Mucosa of descending colon (tissue), 3 donors: Measurements from ENCODE around the gene ATP8B4. TPM values are rescaled to one million over a fixed set of nuclear protein-coding genes. Genes with fewer than 3 reads are reported as not detected.

Experiments used
- ATAC-seq: fragments of 200-7000 bp; cut with Tn5 transposase; one replicate; pipeline ENCODE4 v1.9.1; 2020; ENCODE audit warnings: mild to moderate bottlenecking, moderate library complexity
- DNase-seq, 3 donors: peaks; one replicate each; pipeline ENCODE4 v3.0.0-alpha.2; 2020
- H3K36me3 ChIP-seq: fragments of 200-600 bp; one replicate; pipeline ENCODE4 v1.8.0; 2021; ENCODE audit warnings: low read depth, mild to moderate bottlenecking
- H3K4me1 ChIP-seq: fragments of 200-600 bp; one replicate; pipeline ENCODE4 v1.8.0; 2021; ENCODE audit warnings: low read depth, mild to moderate bottlenecking
- H3K4me3 ChIP-seq: fragments of 200-600 bp; one replicate; pipeline ENCODE4 v1.8.0; 2021; ENCODE audit warnings: mild to moderate bottlenecking
- H3K9me3 ChIP-seq: fragments of 200-600 bp; one replicate; pipeline ENCODE4 v1.8.0; 2021; ENCODE audit warnings: mild to moderate bottlenecking
- intact Hi-C, 2 donors: fragments of 100-400 bp; cut with DNase I in 1 of 2; cut with micrococcal nuclease in 1 of 2; formaldehyde crosslinking; loops; one replicate each; pipeline versions ENCODE4 v1.11.0 to v1.11.1; 2022; cut with DNase I, micrococcal nuclease
- total RNA-seq, 3 donors: library from RNA; stranded (reverse); fragmentation: NEBNext Ultra II Directional in 2 of 3; extraction: Animal tissue kit (Norgen Biotek cat#: 25700) in 2 of 3; gene quantifications; one replicate each; pipeline versions ENCODE4 v1.2.1 to v1.2.4, GENCODE V29; 2021 to 2023
- TF ChIP-seq, protein P1 (sequence below): fragments of 200-600 bp; IDR thresholded peaks from one replicate; pipeline ENCODE4 v1.8.0; 2022; ENCODE audit warnings: antibody characterized with exemption, mild to moderate bottlenecking
- donor health status: DM: no; HTN: no; CAD: no; lungs with moderate emphysema.
- donor health status: DM: no; HTN: no; CAD: no.
- donor health status: DM: no; HTN: yes; CAD: no.

Gene ATP8B4
- total RNA-seq, 3 donors from 2014 or later = 4.7 to 8.9 (median 7.4) TPM

- H3K4me1 ChIP-seq = no peaks in the 10 kb centered on the region
- H3K9me3 ChIP-seq = peaks cover 8% of the 10 kb centered on the region
- no peaks in the 10 kb centered on the region for H3K36me3 ChIP-seq
- DNase-seq (no peak), ATAC-seq (no peak)
- TF ChIP-seq, protein P1, sequence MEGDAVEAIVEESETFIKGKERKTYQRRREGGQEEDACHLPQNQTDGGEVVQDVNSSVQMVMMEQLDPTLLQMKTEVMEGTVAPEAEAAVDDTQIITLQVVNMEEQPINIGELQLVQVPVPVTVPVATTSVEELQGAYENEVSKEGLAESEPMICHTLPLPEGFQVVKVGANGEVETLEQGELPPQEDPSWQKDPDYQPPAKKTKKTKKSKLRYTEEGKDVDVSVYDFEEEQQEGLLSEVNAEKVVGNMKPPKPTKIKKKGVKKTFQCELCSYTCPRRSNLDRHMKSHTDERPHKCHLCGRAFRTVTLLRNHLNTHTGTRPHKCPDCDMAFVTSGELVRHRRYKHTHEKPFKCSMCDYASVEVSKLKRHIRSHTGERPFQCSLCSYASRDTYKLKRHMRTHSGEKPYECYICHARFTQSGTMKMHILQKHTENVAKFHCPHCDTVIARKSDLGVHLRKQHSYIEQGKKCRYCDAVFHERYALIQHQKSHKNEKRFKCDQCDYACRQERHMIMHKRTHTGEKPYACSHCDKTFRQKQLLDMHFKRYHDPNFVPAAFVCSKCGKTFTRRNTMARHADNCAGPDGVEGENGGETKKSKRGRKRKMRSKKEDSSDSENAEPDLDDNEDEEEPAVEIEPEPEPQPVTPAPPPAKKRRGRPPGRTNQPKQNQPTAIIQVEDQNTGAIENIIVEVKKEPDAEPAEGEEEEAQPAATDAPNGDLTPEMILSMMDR = no peak
- intact Hi-C loops = no loop called here
- H3K4me3 ChIP-seq = no peak overlapping the region
Measured at GRCh38 chr15:49962044-49962602, 156.9 kb downstream of the ATP8B4 start.

DNA sequence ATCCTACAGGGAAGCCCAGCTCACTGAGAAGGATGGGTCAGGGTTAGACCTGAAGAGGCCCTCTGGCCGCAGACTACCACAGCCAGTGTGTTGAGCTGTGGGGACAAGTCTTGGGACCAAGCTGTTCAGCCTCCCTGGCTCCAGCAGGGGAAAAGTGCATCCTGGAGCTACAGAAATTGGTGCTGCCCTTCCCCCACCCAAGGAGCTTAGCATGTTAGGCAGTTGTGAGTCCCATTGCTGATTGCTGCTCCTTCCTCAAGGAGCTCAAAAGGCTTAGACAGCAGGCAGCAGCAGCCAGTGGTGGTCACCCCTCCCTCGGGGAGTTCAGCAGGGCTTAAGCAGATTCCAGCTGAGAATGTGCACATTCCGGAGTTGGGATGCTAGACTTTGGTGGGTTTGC, 165.6 kb downstream of the ATP8B4 start:
- DNase-seq (no peak), ATAC-seq (no peak)
- intact Hi-C loops = no loop called here
- H3K4me3 ChIP-seq = no peak overlapping the region
- no peaks in the 10 kb centered on the region for H3K36me3 ChIP-seq
- H3K9me3 ChIP-seq = no peaks in the 10 kb centered on the region
- TF ChIP-seq, protein P1 = no peak
- H3K4me1 ChIP-seq = no peaks in the 10 kb centered on the region

DNA sequence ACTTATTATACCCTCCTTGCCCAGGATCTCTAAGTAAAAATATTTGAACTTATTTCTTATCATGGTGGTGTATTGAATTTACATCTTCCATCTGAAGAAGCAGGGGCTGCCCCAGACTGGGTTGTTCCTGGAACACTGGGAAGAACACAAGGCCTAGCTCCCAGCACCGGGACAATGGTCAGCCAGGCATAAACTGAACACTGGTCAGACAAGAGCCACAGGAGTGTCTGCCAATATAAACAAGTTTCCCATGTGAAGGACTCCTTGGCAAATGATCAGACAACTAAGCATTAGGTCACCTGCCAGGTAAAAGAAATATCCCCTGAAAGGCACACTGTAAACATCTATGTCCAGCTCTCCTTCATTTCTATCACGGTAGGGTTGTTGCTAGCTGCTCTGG, 172.4 kb downstream of the ATP8B4 start:
- H3K4me3 ChIP-seq = no peak overlapping the region
- TF ChIP-seq, protein P1 = no peak
- ATAC-seq (no peak), DNase-seq (no peak)
- intact Hi-C loops = no loop called here
- peaks cover 7% of the 10 kb centered on the region for H3K9me3 ChIP-seq
- no peaks in the 10 kb centered on the region for H3K36me3 ChIP-seq
- H3K4me1 ChIP-seq = no peaks in the 10 kb centered on the region

- Histone ChIP-seq H3K4me3 (no peak overlapping the region), H3K4me1 (no peaks in the 10 kb centered on the region), H3K36me3 (no peaks in the 10 kb centered on the region), H3K9me3 (no peaks in the 10 kb centered on the region)
- no peak for DNase-seq
- TF ChIP-seq, protein P1 = no peak
- intact Hi-C loops = no loop called here
- no peak for ATAC-seq
Measured at GRCh38 chr15:49934487-49934886, 184.5 kb downstream of the ATP8B4 start.

DNA sequence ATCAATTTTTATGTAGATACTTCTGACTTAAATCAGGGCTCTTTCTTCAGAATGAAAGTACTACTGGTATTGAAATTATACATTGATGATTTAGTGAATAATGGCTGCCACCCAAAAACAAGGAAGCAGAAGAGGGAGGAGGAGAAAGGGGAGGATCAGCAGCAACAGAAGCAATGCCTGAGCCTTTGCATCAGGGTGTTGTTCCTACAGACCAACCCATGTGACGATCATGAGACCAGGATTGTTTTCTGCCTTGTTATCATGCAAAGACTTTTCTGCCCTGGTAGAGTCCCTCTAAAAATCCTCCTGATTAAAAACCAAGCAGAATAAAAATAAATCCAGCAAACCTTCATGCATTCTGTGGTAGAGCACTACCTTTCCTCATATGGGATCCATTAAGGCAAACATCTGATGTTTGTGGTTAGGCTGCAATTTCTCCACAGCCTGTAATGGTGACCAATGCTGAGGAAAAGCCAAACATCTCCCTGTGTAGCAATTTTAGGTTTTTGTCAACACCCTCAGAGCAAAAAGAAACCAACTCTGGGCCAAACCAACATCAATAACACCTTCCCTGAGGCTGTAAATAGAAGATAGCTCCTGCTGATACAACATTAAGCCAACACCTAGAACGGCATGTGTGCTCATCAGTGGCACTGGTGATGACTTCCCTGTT, 191.7 kb downstream of the ATP8B4 start:
- no peaks in the 10 kb centered on the region for H3K36me3 ChIP-seq
- ATAC-seq (no peak), DNase-seq (no peak)
- H3K9me3 ChIP-seq = no peaks in the 10 kb centered on the region
- TF ChIP-seq, protein P1 = no peak
- intact Hi-C loops = no loop called here
- no peaks in the 10 kb centered on the region for H3K4me1 ChIP-seq
- no peak overlapping the region for H3K4me3 ChIP-seq
